B cell (primary cell): ENCODE measurements around the gene RPA3. TPM values are rescaled to one million over a fixed set of nuclear protein-coding genes. Genes with fewer than 3 reads are reported as not detected.
A peak's percentile ranks its signal among the peaks of the same experiment; 100 is the strongest.

Source experiments
- ATAC-seq: fragments of 200-7000 bp; cut with Tn5 transposase; one replicate; pipeline ENCODE4 v1.10.0; 2021; ENCODE audit warnings: low read depth, mild to moderate bottlenecking, moderate number of reproducible peaks, moderate library complexity
- CTCF ChIA-PET: fragments of 350-600 bp; sonication (Branson Sonifier 250); formaldehyde crosslinking; loops from one replicate; lab custom pipeline; 2021; ENCODE audit warnings: antibody characterized with exemption, inconsistent platforms; lab: Charles Lee
- POLR2A ChIA-PET: fragments of 350-600 bp; sonication (Branson Sonifier 250); formaldehyde crosslinking; loops from one replicate; lab custom pipeline; 2021; ENCODE audit warnings: antibody characterized with exemption; lab: Charles Lee
- DNase-seq: peaks from one replicate; pipeline ENCODE4 v3.0.0; 2013
- H2AFZ ChIP-seq: 2 replicates; pipeline ENCODE4 v1.6.1; 2012; ENCODE audit warnings: mild to moderate bottlenecking, low read depth, low read length; ENCODE audit not compliant: insufficient read depth, poor library complexity, severe bottlenecking
- H3K27ac ChIP-seq, 2 donors: 1 replicate in 1 of 2; 2 replicates in 1 of 2; pipeline ENCODE4 v1.5.1; 2012 to 2013; ENCODE audit warnings: low read length in 2 of 2, mild to moderate bottlenecking in 2 of 2, moderate library complexity in 1 of 2
- H3K27me3 ChIP-seq, 4 experiments: fragments of 200-600 bp in 1 of 4; sonication (generic) in 1 of 4; replicated peaks in 1 of 4; 1 replicate in 2 of 4; 2 replicates in 2 of 4; pipeline versions ENCODE4 v1.6.1 to v1.7.0; 2013 to 2016; ENCODE audit warnings: low read length in 3 of 4, mild to moderate bottlenecking in 2 of 4, mixed read lengths in 1 of 4, moderate library complexity in 1 of 4; ENCODE audit not compliant: insufficient read depth in 4 of 4, control insufficient read depth in 3 of 4; ENCODE audit errors: control extremely low read depth in 1 of 4
- H3K36me3 ChIP-seq, 2 experiments: replicated peaks in 1 of 2; 1 replicate in 1 of 2; 2 replicates in 1 of 2; pipeline versions ENCODE4 v1.6.1 to v1.7.1; 2013; ENCODE audit warnings: low read length in 1 of 2; ENCODE audit not compliant: insufficient read depth in 2 of 2, control insufficient read depth in 1 of 2; ENCODE audit errors: control extremely low read depth in 1 of 2, extremely low read depth in 1 of 2
- H3K4me1 ChIP-seq, 2 donors: fragments of 200-600 bp in 1 of 2; sonication (generic) in 1 of 2; 1 replicate in 1 of 2; 2 replicates in 1 of 2; pipeline versions ENCODE4 v1.5.1 to v1.6.1; 2013 to 2017; ENCODE audit warnings: low read length in 2 of 2; ENCODE audit not compliant: control insufficient read depth in 2 of 2, insufficient read depth in 2 of 2
- H3K4me2 ChIP-seq: replicated peaks from 2 replicates; pipeline ENCODE3; 2012; ENCODE audit warnings: mild to moderate bottlenecking, low read depth, low read length; ENCODE audit not compliant: poor library complexity, severe bottlenecking
- H3K4me3 ChIP-seq, 5 experiments: fragments of 200-600 bp in 1 of 5; sonication (generic) in 1 of 5; 1 replicate in 3 of 5; 2 replicates in 2 of 5; pipeline versions ENCODE4 v1.5.1 to v1.7.0; 2011 to 2016; ENCODE audit warnings: low read length in 4 of 5, mild to moderate bottlenecking in 4 of 5, low read depth in 2 of 5, control low read depth in 1 of 5, moderate library complexity in 1 of 5; ENCODE audit not compliant: insufficient read depth in 1 of 5; ENCODE audit errors: control extremely low read depth in 1 of 5, extremely low read depth in 1 of 5
- H3K79me2 ChIP-seq: fragments of 200-600 bp; sonication (generic); one replicate; pipeline ENCODE4 v1.6.0; 2016; ENCODE audit warnings: low read length; ENCODE audit not compliant: control insufficient read depth, insufficient read depth
- H3K9ac ChIP-seq: fragments of 200-600 bp; sonication (generic); 2 replicates; pipeline ENCODE4 v1.6.1; 2017; ENCODE audit warnings: mild to moderate bottlenecking, low read length, moderate library complexity
- H3K9me3 ChIP-seq, 3 donors: one replicate each; pipeline versions ENCODE4 v1.6.1 to v1.7.1; 2013; ENCODE audit warnings: low read length in 2 of 3; ENCODE audit not compliant: control insufficient read depth in 2 of 3, insufficient read depth in 1 of 3; ENCODE audit errors: control extremely low read depth in 1 of 3
- H4K20me1 ChIP-seq: 2 replicates; pipeline ENCODE4 v1.6.0; 2012; ENCODE audit warnings: mild to moderate bottlenecking, low read length; ENCODE audit not compliant: insufficient read depth, control insufficient read depth, poor library complexity, severe bottlenecking
- H3K27ac Mint-ChIP-seq: one replicate; pipeline ENCODE4 v1.8.0; 2021; ENCODE audit warnings: mixed read lengths
- H3K27me3 Mint-ChIP-seq: one replicate; pipeline ENCODE4 v1.8.0; 2021; ENCODE audit warnings: mixed read lengths
- H3K4me1 Mint-ChIP-seq: one replicate; pipeline ENCODE4 v1.8.0; 2021; ENCODE audit warnings: mixed read lengths
- H3K4me3 Mint-ChIP-seq: one replicate; pipeline ENCODE4 v1.8.0; 2021; ENCODE audit warnings: mixed read lengths
- H3K9me3 Mint-ChIP-seq: one replicate; pipeline ENCODE4 v1.8.0; 2022; ENCODE audit warnings: mixed read lengths; ENCODE audit not compliant: insufficient read depth
- CTCF ChIP-seq: fragments of 200-600 bp; IDR thresholded peaks from one replicate; pipeline ENCODE4 v1.8.0; 2022; ENCODE audit warnings: antibody characterized with exemption, mild to moderate bottlenecking
- EZH2 ChIP-seq: IDR thresholded peaks from 2 replicates; pipeline ENCODE4 v1.6.1; 2012; ENCODE audit warnings: borderline replicate concordance, low read depth, mild to moderate bottlenecking, moderate library complexity, low read length; ENCODE audit not compliant: insufficient read depth, poor library complexity, severe bottlenecking
- WGBS: methylation state at CpG from one replicate; pipeline ENCODE4 v1.1.5; 2013; ENCODE audit warnings: missing lambda C conversion rate; ENCODE audit not compliant: insufficient coverage; 5-methylcytosine and 5-hydroxymethylcytosine counted together
- intact Hi-C: fragments of 100-400 bp; cut with micrococcal nuclease; formaldehyde crosslinking; loops from one replicate; pipeline ENCODE4 v1.10.0; 2022
- polyA plus RNA-seq: library from polyadenylated mRNA; depleted of rRNA; stranded (reverse); fragments of >200 nt; gene quantifications from 2 replicates; pipeline ENCODE4 v1.2.3, GENCODE V29; 2012
- total RNA-seq, 2 donors: library from RNA; stranded (reverse); fragments of 120-200 nt in 1 of 2; gene quantifications; 1 replicate in 1 of 2; 2 replicates in 1 of 2; pipeline versions ENCODE4 v1.2.3 to v1.2.4, GENCODE V29; 2013 to 2022

RPA3 gene
- total and polyA plus RNA-seq, 2 donors (not counting 1 experiment from before 2014, with no cell fraction given), result 25.6 to 49.3 TPM

GRCh38 chr7:7761974-7762779 is 43.8 kb upstream of the RPA3 start:
- POLR2A ChIA-PET, result interaction anchor here (1.0 kb wide), 1 partner anchor 122 kb away, joined by 5 read pairs; the partner anchor contains the start of gene UMAD1
- no peaks in the 10 kb centered on the region for H3K27me3 ChIP-seq
- peak overlapping the region; percentile 47 to 75 for H3K27ac ChIP-seq
- peak overlapping the region; percentile 46 to 73 (median 60) for H3K4me3 ChIP-seq
- Mint-ChIP-seq H3K27me3 (no peaks in the 10 kb centered on the region), H3K4me1 (peaks cover 35% of the 10 kb centered on the region), H3K9me3 (no peaks in the 10 kb centered on the region), H3K4me3 (peak overlapping the region; percentile 91), H3K27ac (peak overlapping the region; percentile 89)
- CTCF ChIA-PET, result interaction anchor here (1.0 to 3.2 kb wide), 8 partner anchors 8 to 452 kb away, joined by 3 to 31 read pairs (median 8); no protein-coding TSS in a partner anchor
- peak overlapping the region; percentile 70 for H2AFZ ChIP-seq
- H4K20me1 ChIP-seq, result no peaks in the 10 kb centered on the region
- peaks cover 11% of the 10 kb centered on the region for H3K79me2 ChIP-seq
- peak overlapping the region; percentile 77 for H3K9ac ChIP-seq
- no peak for TF ChIP-seq CTCF
- no peak for TF ChIP-seq EZH2
- H3K9me3 ChIP-seq, result no peaks in the 10 kb centered on the region
- H3K36me3 ChIP-seq, result no peaks in the 10 kb centered on the region
- WGBS, result no CpG with 5 or more reads among the region's 9 CpGs
- intact Hi-C loops, result loop anchor here (1.0 to 5.0 kb wide), 6 partner anchors 81 to 430 kb away; partner anchors contain the start of gene UMAD1
- peaks cover 17 to 22% of the 10 kb centered on the region in 2 donors for H3K4me1 ChIP-seq
- peak overlapping the region; percentile 78 for H3K4me2 ChIP-seq
- ATAC-seq (peak; percentile 73), DNase-seq (peak; percentile 56)
